GM19452 (cell line): ENCODE results near the gene RALGAPA2.
A peak's percentile ranks its signal among the peaks of the same experiment; 100 is the strongest.

Source experiments
- ATAC-seq: cut with Tn5 transposase; IDR thresholded peaks from one replicate; pipeline ENCODE4 v1.9.1; 2021; ENCODE audit not compliant: unreplicated experiment

The RALGAPA2 gene

DNA sequence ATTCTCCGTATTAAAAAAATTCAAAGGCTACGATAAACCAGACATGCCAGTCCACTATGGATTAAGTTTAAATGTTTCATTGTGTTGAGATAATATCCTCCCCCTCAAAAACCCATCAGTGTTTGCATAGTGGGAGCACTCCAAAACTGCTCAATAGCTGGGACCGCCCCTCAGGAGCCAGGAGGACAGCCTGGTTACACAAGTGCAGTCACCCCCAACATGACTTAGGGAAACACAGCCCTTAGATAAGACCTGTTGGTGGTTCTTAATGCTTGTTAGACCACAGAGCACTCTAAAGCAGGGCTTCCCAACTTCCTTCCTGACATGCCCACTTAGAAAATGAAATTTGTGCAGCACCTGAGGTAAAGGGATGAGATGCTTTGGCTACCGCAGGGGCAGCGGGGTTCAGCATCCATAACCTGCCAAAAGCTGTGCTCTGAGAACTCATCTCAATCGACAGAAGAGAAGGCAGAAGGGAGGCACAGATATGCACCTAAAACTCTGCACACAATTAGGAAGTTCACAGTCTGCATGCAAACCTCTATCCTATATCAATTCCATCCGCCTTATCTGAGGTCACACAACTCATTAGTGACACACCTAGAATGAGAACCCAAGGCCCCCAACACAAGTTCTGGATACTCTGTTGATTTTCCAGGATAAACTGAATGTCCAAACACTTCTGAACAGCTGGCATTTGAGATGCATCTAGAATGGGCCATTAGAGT is 74.3 kb downstream of the RALGAPA2 start:
- no peak for ATAC-seq

DNA sequence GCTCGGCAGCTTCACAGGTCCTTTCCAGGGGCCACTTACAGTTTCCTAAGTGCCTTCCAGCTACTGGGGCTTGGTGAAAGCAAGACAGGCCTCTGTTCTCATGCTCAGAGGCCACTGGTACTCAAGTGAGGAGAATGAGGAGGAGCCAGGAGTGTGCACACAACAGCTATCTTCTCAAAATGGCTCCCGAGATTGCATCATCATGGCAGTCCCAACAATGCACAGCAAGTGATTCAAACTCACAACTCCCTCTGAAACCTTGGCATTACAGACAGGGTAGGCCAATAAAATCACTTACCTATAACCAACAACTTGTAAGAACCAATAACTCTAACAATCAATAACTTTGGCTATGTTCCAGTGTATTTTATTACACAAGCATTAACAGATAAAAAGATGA is 77.4 kb downstream of the RALGAPA2 start:
- no peak for ATAC-seq

DNA sequence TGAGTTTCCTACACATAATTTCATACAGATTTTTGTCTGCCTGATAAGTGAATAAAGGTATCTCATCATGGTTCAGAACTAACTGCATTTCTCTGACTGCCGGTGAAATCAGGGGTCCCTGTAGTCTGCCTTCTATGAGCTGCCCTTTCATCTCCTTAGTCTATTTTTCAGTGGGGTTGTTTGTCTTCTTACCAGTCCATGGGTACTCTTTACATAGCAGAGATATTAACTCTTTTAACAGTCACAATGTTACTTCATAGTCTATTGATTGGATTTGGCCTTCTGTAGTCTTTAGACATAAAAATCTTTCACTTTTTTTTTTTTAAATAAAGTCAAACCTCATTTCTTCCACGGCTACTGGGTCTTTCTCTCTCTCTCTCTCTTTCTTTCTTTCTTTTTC is 79.8 kb downstream of the RALGAPA2 start:
- no peak for ATAC-seq

DNA sequence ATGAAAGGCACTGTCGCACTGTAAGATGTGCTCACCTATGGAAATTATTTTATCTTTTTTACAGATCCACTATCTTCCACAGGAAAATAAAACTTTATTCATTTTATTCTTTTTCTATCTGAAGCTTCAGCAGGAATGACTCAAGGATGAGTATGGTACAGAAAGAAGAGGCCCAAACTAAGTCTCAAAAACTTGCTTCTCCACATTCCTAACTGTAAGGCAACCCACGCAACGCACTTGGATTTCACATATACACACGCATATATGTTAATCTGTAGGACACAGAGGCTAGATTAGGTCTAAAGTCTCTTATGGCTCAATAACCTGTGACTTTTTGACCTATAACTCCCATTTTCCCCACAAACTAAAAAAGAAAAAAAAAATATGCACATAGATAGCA is 81.9 kb downstream of the RALGAPA2 start:
- ATAC-seq, result no peak

DNA sequence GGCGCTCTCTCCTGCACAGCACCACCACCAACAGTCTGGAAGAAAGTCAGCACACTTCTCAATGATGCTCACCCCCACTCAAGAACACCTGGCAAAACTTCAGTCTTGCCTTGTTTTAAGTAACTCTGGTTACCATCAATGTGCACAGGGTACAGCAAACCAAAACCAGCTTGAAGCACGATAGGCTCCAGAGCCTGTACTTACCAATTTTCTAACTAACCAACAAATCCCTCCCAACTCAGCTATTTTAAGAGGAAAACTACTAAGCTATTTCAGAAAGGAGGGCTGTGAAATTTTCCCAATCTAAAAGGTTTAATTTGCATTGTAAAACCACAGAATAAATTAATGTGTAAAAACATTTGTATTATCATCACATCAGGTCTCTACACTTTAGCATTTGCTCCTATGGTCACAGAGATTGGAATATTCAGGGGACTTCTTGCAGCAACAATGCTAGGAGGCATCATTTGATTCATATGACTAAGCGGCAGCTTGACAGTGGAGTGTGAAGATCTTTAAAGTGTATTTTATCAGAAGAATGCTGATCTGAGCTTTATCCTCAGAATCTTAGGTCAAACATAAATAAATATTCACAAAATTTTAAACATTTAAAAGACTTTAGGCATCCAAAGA is 82.8 kb downstream of the RALGAPA2 start:
- ATAC-seq, result no peak

DNA sequence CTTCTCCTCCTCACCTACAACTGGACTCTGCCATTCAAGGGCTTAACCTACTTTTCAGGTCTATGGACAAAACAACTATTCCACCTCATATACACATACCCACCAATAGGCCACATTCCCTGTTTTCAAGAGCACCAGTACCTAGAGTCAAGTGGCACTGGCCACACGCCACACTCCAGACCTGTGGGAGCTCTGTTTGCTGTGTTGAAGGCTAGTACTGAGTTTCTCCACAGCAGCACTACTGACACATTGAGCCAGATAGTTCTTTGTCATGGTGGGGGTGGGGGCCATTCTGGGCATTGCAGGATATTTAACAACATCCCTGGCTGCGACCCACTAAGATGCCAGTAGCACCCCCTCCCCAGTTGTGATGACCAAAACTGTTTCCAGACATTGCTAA is 84.1 kb downstream of the RALGAPA2 start:
- ATAC-seq, result no peak

DNA sequence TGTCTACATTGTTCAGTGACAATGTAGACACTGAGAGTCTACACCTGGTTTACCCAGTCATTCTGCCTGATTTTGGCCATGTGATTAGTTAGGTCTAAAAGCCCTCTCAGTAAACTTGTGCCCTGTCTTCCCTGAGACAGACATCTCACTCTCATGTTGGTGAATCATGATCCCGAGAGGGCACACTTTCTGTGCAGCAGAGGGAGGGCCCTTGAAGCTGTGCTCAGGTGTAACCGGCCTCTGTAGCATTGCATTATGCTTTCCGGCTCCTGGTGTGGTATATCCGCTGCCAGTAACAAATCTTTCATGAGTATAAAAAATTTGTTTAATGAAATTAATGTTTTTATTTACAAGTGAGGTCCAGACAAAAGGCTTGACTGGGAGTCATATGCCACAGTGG is 85.0 kb downstream of the RALGAPA2 start:
- ATAC-seq, result no peak

DNA sequence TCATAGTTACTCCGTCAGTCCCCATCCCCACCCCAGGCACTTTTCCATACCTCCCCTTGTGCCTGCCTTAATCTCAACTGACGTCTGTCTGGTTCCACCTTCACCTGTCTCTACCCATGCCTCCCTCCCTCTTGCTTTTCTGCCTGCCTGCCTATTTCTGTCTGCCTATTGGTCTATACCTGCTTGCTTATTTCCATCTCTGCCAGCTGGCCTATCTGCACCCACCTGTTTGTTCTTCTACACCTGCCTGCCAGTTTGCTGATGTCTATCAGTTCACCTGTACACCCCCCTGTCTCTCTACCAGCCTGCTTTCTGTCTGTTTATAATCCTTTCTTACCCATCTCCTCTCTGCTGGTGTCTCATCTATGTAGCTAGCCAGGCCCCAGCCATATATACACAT is 87.5 kb downstream of the RALGAPA2 start:
- no peak for ATAC-seq

DNA sequence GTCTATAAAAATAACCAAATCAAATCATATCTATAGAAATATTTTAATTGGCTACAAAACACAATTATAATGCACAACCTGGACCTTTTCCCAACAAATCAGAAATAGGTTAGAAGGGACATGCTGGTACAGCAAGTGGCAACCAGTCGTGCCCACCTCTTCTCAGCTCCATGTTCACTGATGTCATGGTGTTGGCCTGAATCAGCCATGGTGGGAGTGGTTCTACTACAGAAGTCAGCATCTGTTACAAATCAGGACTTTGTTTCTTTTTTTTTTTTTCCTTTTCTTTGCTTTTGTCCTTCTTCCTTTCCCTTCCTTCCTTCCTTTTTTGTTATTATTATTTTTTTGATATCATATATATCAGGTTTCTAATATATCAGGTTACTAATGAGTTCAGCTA is 91.2 kb downstream of the RALGAPA2 start:
- ATAC-seq, result no peak

DNA sequence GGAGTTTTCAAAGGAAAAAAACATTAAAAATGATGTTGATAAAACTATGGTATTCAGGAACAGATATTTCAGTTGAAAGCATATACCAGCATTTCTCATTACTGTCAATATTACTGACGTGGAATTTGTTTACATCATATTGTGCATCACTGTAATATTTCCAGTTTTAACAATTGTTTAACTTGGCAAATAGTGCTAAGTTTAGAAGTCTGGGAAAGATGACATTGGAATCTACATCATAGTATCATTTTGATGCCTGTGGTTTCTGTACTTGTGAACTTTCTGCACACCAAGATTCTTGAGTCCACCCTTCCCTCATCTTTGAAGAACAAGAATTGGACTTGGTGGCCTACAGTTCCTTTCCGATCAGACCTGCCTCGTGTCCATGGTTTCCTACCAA is 98.1 kb downstream of the RALGAPA2 start:
- no peak for ATAC-seq

DNA sequence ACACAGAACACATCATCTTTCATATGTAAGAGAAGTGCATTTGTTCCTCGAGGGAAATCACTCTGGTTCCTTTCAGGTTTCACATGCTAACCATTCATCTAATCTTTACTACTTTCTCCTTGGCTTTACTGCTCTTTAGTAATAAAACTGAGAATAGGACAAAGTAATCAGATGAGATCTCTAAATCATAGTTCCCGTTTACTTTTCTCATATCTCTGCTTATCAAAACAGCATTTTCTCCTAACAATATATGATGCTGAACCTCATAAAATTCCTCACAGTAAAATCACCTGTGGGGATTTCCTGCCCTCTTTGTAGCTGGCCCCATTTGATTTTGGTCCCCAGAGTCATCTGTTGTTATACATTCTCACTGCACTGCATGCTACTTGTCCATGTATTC is 100.2 kb downstream of the RALGAPA2 start:
- ATAC-seq, result no peak

DNA sequence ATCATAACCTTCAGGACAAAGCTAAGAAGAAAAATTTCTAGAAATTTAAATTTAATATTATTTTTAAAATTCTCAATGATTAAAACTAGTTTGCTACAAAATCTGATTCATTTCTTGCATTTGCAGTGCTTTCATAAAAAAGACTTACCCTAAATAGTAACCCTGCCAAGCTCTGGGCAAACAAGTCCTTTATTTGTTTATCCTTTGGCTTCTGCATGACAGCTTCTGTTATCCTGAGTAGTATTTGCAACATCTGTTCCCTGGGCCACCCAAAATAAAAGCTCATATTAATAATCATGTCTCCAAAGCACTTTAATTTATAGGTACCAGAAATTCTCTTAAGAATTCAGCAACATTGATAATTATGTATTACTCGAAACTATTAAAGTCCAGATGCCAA is 101.3 kb downstream of the RALGAPA2 start:
- ATAC-seq, result no peak

DNA sequence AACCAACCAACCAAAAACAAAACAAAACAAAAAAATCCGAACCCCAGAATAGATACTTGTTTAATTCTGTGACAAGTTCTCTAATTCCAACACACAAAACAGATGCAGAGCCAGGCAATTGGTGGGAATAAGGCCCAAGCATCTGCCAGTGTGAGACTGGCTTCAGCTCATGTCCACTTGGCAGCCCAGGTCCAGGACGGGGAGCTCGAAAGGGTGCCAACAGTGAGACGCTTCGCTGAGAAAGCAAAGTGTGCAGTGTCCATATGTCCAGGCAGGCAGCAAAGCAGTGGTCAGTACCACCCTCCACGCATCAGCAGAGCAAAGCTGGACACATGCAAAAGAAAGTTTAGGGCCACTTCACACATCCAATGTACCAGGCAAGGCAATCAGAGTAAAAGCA is 102.9 kb downstream of the RALGAPA2 start:
- ATAC-seq, result no peak

DNA sequence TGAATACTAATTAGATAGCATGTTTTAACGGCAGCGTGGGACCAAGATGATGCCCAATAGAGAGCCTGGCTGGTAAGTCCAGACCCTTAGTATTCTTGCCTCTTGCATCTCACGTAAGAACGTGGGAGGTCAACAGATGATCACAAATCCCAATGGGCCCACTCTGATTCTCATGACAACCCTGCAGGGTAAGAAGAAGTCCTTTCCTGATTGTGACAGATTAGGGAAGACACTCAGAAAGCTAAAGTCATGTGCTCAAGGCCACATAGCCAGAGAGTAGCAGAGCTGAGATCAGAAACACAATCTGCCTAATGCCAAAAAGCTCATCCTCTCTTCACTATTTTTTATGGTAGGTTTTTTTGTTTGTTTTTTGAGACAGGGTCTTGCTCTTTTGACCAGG is 103.8 kb downstream of the RALGAPA2 start:
- ATAC-seq, result no peak

DNA sequence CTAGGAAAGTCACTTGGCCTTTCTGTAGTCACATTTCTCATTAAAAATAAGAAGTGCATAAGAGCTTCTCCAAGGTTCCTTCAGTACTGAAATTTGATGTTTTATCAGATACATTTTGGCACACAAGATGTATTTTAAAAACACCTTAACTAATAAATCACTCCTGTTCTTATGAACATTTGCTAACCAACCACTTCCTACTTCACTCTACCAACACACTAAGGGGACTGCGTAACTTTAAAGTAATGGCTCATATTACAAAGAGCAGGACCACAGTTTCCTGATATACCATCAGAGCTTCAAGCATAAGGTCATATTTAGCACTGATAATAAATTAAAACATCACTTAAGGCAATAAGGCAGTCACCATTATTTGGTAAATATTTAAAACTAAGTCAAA is 104.4 kb downstream of the RALGAPA2 start:
- no peak for ATAC-seq

DNA sequence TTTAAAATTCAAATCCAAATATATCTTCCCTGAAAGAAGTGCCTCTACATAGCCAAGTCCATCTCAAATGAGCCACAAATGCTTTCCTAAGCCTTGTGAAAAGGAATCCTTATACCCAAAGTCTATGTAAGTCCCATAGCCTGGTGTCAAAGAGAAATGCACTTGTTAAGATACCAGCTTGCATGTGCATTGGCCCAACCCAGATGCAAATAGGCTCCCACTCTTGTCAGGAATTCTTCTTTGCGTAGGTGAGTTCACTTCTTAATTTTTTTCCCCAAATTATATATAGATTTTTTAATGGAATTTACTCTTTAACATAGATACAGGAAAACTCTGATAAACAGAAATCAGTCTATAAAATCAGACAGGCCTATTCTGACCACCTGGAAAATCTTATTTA is 105.6 kb downstream of the RALGAPA2 start:
- no peak for ATAC-seq

DNA sequence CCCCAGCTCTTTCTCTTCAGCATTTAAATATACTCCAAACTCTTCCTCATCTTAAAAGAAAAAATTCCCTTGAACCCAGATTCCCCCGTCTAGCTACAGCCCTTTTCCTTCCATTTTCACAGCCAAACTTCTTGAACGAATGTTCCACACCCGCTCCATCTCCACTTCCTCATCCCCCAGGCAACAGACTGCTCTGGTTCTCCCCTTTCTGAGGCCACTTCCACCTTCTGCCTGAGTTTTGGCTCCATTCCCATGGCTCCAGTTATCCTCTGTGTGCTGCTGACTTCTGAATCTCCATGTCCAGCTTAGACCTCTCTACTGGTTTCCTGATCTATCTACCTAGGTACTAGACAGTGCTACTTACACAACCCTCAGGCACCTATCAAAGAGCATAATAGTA is 106.4 kb downstream of the RALGAPA2 start:
- ATAC-seq, result no peak

DNA sequence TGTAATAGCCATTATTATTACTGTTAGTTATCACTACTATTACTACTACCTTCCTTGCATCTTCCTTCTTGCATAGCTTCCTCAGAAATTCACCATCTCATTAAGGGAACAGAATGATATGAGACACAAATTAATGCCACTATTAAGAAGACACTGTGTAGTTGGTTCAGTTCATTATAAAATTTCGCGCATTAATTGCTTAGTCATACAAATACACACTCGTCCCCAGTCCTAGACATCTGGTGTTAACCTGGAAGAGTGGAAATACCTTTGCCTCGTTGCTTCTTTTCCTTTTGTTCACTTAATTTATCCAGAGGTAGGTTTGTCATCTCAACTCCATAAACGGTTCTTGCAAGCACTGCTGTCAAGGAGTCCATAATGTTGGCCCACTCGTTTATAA is 107.5 kb downstream of the RALGAPA2 start:
- ATAC-seq, result no peak

DNA sequence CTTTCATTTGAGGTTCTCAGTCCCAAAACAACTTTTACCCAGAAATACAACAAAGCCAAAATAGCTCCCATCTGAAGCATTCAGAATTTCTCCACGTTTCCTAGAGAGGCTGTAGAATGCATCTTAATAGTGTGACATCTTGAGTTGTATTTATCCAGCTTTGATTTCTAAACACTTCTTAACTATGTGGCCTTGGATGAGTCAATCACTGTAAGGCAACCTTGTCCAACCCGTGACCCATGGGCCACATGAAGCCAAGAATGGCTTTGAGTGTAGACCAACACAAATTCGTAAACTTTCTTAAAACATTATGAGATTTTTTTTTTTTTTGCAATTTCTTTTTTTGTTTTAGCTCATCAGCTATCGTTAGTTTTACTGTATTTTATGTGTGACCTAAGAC is 108.1 kb downstream of the RALGAPA2 start:
- no peak for ATAC-seq

DNA sequence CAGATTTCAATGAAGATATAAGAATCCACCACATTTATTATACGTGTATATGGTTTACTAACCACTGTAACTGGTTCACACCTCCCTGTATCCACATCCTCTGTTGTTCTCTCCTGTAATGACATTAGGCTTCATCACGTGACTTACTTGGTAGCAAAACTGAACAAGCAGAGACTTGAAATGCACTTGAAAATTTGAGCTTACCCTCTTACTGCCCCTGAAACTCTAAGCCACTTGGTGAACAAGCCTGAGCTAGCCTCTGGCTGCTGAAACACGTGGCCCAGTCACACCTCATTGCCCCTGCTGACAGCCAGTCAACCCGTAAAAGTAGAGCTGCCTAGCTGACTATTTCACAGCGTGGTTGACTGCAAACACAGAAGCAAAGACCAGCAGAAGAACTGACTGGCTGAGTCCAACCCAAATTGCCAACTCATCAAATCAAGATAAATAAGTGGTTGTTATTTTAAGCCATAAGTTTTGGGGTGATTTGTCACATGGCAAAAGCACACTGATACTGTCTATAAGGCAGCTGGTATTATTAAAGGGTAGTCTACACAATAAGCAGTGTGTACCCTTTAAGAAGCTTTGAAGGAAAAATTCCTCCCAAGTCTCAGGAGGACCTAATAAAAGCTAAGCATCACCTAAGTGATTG is 109.0 kb downstream of the RALGAPA2 start:
- peak; percentile 97 for ATAC-seq

DNA sequence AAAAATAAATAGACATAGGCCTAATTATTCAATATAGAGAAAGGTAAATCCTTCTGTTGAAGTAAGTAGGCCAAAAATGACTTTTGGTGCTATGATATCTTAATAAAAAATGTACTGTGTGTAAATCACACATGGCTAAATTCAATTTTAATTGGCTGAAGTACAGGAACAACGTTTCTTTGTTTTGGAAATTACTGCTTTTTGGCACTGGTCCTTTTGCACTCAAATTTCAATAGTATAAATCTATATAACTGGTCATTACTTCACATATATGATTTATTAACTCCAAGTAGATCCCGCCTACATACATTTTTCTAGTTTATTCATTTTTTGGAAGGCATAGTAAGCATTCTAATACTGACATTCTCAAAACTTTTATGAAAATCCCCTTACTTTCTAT is 114.5 kb downstream of the RALGAPA2 start:
- no peak for ATAC-seq

DNA sequence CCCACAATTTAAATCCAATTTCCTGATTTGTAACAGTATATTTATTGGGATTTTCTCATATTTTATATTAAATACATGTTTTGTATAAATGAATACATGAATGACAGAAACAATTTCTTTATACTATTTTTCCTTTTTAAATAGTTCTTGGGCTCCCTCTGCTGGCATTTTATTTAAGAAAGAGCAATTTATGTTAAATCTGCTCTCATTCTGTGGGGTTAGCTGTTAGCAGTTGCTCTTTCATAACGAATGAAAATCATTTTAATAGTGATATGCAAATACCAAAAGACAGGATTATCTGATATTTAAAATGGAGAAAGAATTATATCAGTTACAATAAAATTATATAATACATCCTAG is 118.3 kb downstream of the RALGAPA2 start:
- ATAC-seq, result no peak
